ENCODE measurements around the gene ANKRD12. TPM values are rescaled to one million over a fixed set of nuclear protein-coding genes. Genes with fewer than 3 reads are reported as not detected.
"Not testable (repeated sequence)": the region's sequence is repeated elsewhere in the genome, so short reads cannot be mapped to it uniquely, and the experiment has no call there.

Gene ANKRD12
- total RNA-seq, 1 experiment from 2014 or later: 16.8 TPM

- no peaks in the 10 kb centered on the region for H4K20me1 ChIP-seq (ENCODE audit: insufficient read depth, low read depth, low read length)
- no peaks in the 10 kb centered on the region for H3K4me1 ChIP-seq (ENCODE audit: low read length)
- no peak overlapping the region for H3K27ac ChIP-seq (ENCODE audit: low read length)
- H3K4me2 ChIP-seq (ENCODE audit: low read depth, low read length, poor library complexity, severe bottlenecking): no peak overlapping the region
- H3K9me2 ChIP-seq (replicated peaks; ENCODE audit: insufficient read depth, low read length): 0 out of 2 replicates have a peak, but pooled peaks cover 4% of the 10 kb centered on the region
- H3K79me2 ChIP-seq (ENCODE audit: low read length): no peaks in the 10 kb centered on the region
- no peak for DNase-seq
- no peak overlapping the region for H3K4me3 ChIP-seq (ENCODE audit: low read length)
- H2AFZ ChIP-seq (ENCODE audit: low read length): no peak overlapping the region
- no peaks in the 10 kb centered on the region for H3K9me3 ChIP-seq (ENCODE audit: low read length)
- H3K9ac ChIP-seq (ENCODE audit: low read length): no peak overlapping the region
- no peaks in the 10 kb centered on the region for H3K27me3 ChIP-seq (ENCODE audit: low read length)
- peaks cover 10% of the 10 kb centered on the region; the same call in 1 of the 2 replicates for H3K36me3 ChIP-seq (ENCODE audit: insufficient read depth, low read length)
Observed at GRCh38 chr18:9260388-9261380, 124.1 kb downstream of the ANKRD12 start.

GRCh38 chr18:9263264-9263663, 126.7 kb downstream of the ANKRD12 start:
- H3K4me1 ChIP-seq (ENCODE audit: low read length): no peaks in the 10 kb centered on the region
- no peaks in the 10 kb centered on the region for H4K20me1 ChIP-seq (ENCODE audit: insufficient read depth, low read depth, low read length)
- no peak overlapping the region for H3K9ac ChIP-seq (ENCODE audit: low read length)
- no peak overlapping the region for H3K4me2 ChIP-seq (ENCODE audit: low read depth, low read length, poor library complexity, severe bottlenecking)
- H3K36me3 ChIP-seq (ENCODE audit: insufficient read depth, low read length): peaks cover 10% of the 10 kb centered on the region; the same call in 1 of the 2 replicates
- no peak overlapping the region for H3K27ac ChIP-seq (ENCODE audit: low read length)
- 0 out of 2 replicates have a peak, but pooled peaks cover 4% of the 10 kb centered on the region for H3K9me2 ChIP-seq (replicated peaks; ENCODE audit: insufficient read depth, low read length)
- H3K4me3 ChIP-seq (ENCODE audit: low read length): no peak overlapping the region
- DNase-seq: no peak
- H3K27me3 ChIP-seq (ENCODE audit: low read length): no peaks in the 10 kb centered on the region
- no peak overlapping the region for H2AFZ ChIP-seq (ENCODE audit: low read length)
- H3K9me3 ChIP-seq (ENCODE audit: low read length): no peaks in the 10 kb centered on the region
- no peaks in the 10 kb centered on the region for H3K79me2 ChIP-seq (ENCODE audit: low read length)

GRCh38 chr18:9264797-9265196, 128.2 kb downstream of the ANKRD12 start:
- DNase-seq: not testable (repeated sequence)

GRCh38 chr18:9273221-9273620, 136.6 kb downstream of the ANKRD12 start:
- DNase-seq: no peak
- Histone ChIP-seq H3K4me1 (ENCODE audit: low read length) (no peaks in the 10 kb centered on the region), H3K4me2 (ENCODE audit: low read depth, low read length, poor library complexity, severe bottlenecking) (no peak overlapping the region), H3K27ac (ENCODE audit: low read length) (no peak overlapping the region), H2AFZ (ENCODE audit: low read length) (no peak overlapping the region), H3K79me2 (ENCODE audit: low read length) (no peaks in the 10 kb centered on the region), H4K20me1 (ENCODE audit: insufficient read depth, low read depth, low read length) (no peaks in the 10 kb centered on the region), H3K27me3 (ENCODE audit: low read length) (no peaks in the 10 kb centered on the region), H3K4me3 (ENCODE audit: low read length) (no peak overlapping the region), H3K9me3 (ENCODE audit: low read length) (no peaks in the 10 kb centered on the region), H3K9me2 (replicated peaks; ENCODE audit: insufficient read depth, low read length) (no peaks in the 10 kb centered on the region), H3K9ac (ENCODE audit: low read length) (no peak overlapping the region), H3K36me3 (ENCODE audit: insufficient read depth, low read length) (0 out of 2 replicates have a peak, but pooled peaks cover 2% of the 10 kb centered on the region)

More at GRCh38 chr18:9264797-9265196, 128.2 kb downstream of the ANKRD12 start:
- not testable (repeated sequence) for H3K9me2 ChIP-seq (replicated peaks; ENCODE audit: insufficient read depth, low read length); H3K4me1 ChIP-seq (ENCODE audit: low read length); H3K27me3 ChIP-seq (ENCODE audit: low read length); H3K9me3 ChIP-seq (ENCODE audit: low read length); H4K20me1 ChIP-seq (ENCODE audit: insufficient read depth, low read depth, low read length); H3K4me2 ChIP-seq (ENCODE audit: low read depth, low read length, poor library complexity, severe bottlenecking); H2AFZ ChIP-seq (ENCODE audit: low read length); H3K9ac ChIP-seq (ENCODE audit: low read length); H3K79me2 ChIP-seq (ENCODE audit: low read length); H3K27ac ChIP-seq (ENCODE audit: low read length); H3K4me3 ChIP-seq (ENCODE audit: low read length)
- peaks cover 10% of the 10 kb centered on the region; the same call in 1 of the 2 replicates for H3K36me3 ChIP-seq (ENCODE audit: insufficient read depth, low read length)

GRCh38 chr18:9275890-9276289, 139.3 kb downstream of the ANKRD12 start:
- Histone ChIP-seq H3K36me3 (ENCODE audit: insufficient read depth, low read length) (0 out of 2 replicates have a peak, but pooled peaks cover 2% of the 10 kb centered on the region), H3K27ac (ENCODE audit: low read length) (no peak overlapping the region), H3K9ac (ENCODE audit: low read length) (no peak overlapping the region), H3K27me3 (ENCODE audit: low read length) (no peaks in the 10 kb centered on the region), H4K20me1 (ENCODE audit: insufficient read depth, low read depth, low read length) (no peaks in the 10 kb centered on the region), H3K4me3 (ENCODE audit: low read length) (no peak overlapping the region), H3K4me1 (ENCODE audit: low read length) (no peaks in the 10 kb centered on the region), H2AFZ (ENCODE audit: low read length) (no peak overlapping the region), H3K9me2 (replicated peaks; ENCODE audit: insufficient read depth, low read length) (no peaks in the 10 kb centered on the region), H3K4me2 (ENCODE audit: low read depth, low read length, poor library complexity, severe bottlenecking) (no peak overlapping the region), H3K9me3 (ENCODE audit: low read length) (no peaks in the 10 kb centered on the region), H3K79me2 (ENCODE audit: low read length) (no peaks in the 10 kb centered on the region)
- DNase-seq: no peak

GRCh38 chr18:9278028-9278427, 141.4 kb downstream of the ANKRD12 start:
- H3K27ac ChIP-seq (ENCODE audit: low read length): no peak overlapping the region
- H3K9me3 ChIP-seq (ENCODE audit: low read length): no peaks in the 10 kb centered on the region
- H3K4me1 ChIP-seq (ENCODE audit: low read length): no peaks in the 10 kb centered on the region
- no peaks in the 10 kb centered on the region for H3K27me3 ChIP-seq (ENCODE audit: low read length)
- no peak overlapping the region for H3K4me3 ChIP-seq (ENCODE audit: low read length)
- H3K9me2 ChIP-seq (replicated peaks; ENCODE audit: insufficient read depth, low read length): no peaks in the 10 kb centered on the region
- H4K20me1 ChIP-seq (ENCODE audit: insufficient read depth, low read depth, low read length): no peaks in the 10 kb centered on the region
- no peak for DNase-seq
- no peak overlapping the region for H3K9ac ChIP-seq (ENCODE audit: low read length)
- no peak overlapping the region for H2AFZ ChIP-seq (ENCODE audit: low read length)
- no peaks in the 10 kb centered on the region for H3K79me2 ChIP-seq (ENCODE audit: low read length)
- H3K36me3 ChIP-seq (ENCODE audit: insufficient read depth, low read length): 0 out of 2 replicates have a peak, but pooled peaks cover 2% of the 10 kb centered on the region
- no peak overlapping the region for H3K4me2 ChIP-seq (ENCODE audit: low read depth, low read length, poor library complexity, severe bottlenecking)

- DNase-seq: no peak
- Histone ChIP-seq H4K20me1 (ENCODE audit: insufficient read depth, low read depth, low read length) (no peaks in the 10 kb centered on the region), H3K36me3 (ENCODE audit: insufficient read depth, low read length) (0 out of 2 replicates have a peak, but pooled peaks cover 2% of the 10 kb centered on the region)
Observed at GRCh38 chr18:9280849-9281248, 144.3 kb downstream of the ANKRD12 start.

GRCh38 chr18:9281780-9282179, 145.2 kb downstream of the ANKRD12 start:
- H2AFZ ChIP-seq (ENCODE audit: low read length): no peak overlapping the region
- no peaks in the 10 kb centered on the region for H3K9me2 ChIP-seq (replicated peaks; ENCODE audit: insufficient read depth, low read length)
- H4K20me1 ChIP-seq (ENCODE audit: insufficient read depth, low read depth, low read length): no peaks in the 10 kb centered on the region
- H3K9me3 ChIP-seq (ENCODE audit: low read length): no peaks in the 10 kb centered on the region
- H3K27me3 ChIP-seq (ENCODE audit: low read length): no peaks in the 10 kb centered on the region
- H3K36me3 ChIP-seq (ENCODE audit: insufficient read depth, low read length): 0 out of 2 replicates have a peak, but pooled peaks cover 2% of the 10 kb centered on the region
- H3K4me3 ChIP-seq (ENCODE audit: low read length): no peak overlapping the region
- no peak overlapping the region for H3K9ac ChIP-seq (ENCODE audit: low read length)
- DNase-seq: no peak
- no peak overlapping the region for H3K27ac ChIP-seq (ENCODE audit: low read length)
- H3K4me1 ChIP-seq (ENCODE audit: low read length): no peaks in the 10 kb centered on the region
- no peak overlapping the region for H3K4me2 ChIP-seq (ENCODE audit: low read depth, low read length, poor library complexity, severe bottlenecking)
- H3K79me2 ChIP-seq (ENCODE audit: low read length): no peaks in the 10 kb centered on the region

More at GRCh38 chr18:9280849-9281248, 144.3 kb downstream of the ANKRD12 start:
- Histone ChIP-seq H3K4me2 (ENCODE audit: low read depth, low read length, poor library complexity, severe bottlenecking) (no peak overlapping the region), H3K9me3 (ENCODE audit: low read length) (no peaks in the 10 kb centered on the region), H2AFZ (ENCODE audit: low read length) (no peak overlapping the region), H3K9me2 (replicated peaks; ENCODE audit: insufficient read depth, low read length) (no peaks in the 10 kb centered on the region), H3K4me1 (ENCODE audit: low read length) (no peaks in the 10 kb centered on the region), H3K27ac (ENCODE audit: low read length) (no peak overlapping the region), H3K79me2 (ENCODE audit: low read length) (no peaks in the 10 kb centered on the region), H3K4me3 (ENCODE audit: low read length) (no peak overlapping the region), H3K27me3 (ENCODE audit: low read length) (no peaks in the 10 kb centered on the region), H3K9ac (ENCODE audit: low read length) (no peak overlapping the region)
